ENCODE results near the gene C22orf23. TPM values are rescaled to one million over a fixed set of nuclear protein-coding genes. Genes with fewer than 3 reads are reported as not detected.

The C22orf23 gene
- polyA plus RNA-seq, 1 of the 3 experiments (the other 2 are of a cell fraction): 0.33 TPM

DNA sequence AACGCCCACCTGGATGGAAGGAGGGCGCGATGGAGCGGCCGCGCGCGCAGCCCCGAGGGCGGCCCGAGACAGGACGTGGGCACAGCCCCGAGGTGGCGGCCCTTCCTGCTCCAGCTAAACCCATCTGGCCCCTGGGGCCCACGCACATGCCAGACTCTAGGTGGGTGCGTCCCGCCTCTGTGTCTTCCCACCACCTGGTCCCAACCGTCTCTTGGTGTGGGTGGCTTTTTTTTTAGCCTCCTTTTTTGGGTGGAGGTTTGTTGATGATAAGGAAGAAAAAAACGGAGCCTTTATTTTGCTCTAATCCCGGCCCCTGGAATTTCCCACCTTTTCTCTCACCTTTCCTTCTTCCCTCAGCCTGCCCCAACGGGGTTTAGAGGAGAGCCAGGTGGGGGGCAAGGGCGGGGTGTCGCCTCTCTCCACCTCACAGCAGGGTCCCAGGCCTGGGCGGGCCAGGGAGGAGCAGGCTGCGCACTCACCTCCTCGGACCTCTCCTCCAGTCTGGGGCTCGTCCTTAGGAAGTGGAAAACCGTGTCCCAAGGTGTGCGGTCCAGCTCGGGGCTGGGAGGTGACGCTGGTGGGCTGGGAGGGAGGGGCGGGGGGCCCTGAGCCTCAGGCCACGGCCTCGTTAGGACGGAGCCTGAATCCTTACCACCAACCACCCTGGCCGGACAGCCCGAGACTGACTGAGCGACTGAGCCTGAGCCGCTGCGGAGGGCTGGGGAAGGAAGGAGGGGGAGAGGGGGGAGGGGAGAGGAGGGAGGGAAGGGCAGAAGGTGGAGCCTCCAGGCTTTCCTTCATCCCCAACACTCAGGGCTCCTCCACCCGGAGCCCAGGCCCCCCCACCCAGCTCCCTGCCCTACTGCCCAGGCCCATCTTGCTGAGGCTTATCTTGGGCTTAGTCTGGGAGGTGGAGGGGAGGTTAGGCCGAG, 30.7 kb upstream of the C22orf23 start, which contains the start of gene SOX10:
Gene SOX10 (minus strand): TSS at position 696 of the 932 bp plus-strand sequence. CDS start 771 bp downstream, outside the sequence.
- no peak within 1 kb of the TSS for H3K9ac ChIP-seq
- H2AFZ ChIP-seq (ENCODE audit: low read depth): no peak within 1 kb of the TSS
- H3K9me3 ChIP-seq: no peaks in the 10 kb centered on the region
- no peaks in the 10 kb centered on the region for H3K79me2 ChIP-seq (ENCODE audit: insufficient read depth)
- 90% methylated on average over 18 of the region's 42 CpGs for WGBS (ENCODE audit: low lambda C conversion rate)
- no peaks in the 10 kb centered on the region for H4K20me1 ChIP-seq (ENCODE audit: insufficient read depth)
- H3K4me1 ChIP-seq (ENCODE audit: control insufficient read depth in 1 of 2, insufficient read depth in 2 of 2, low read depth in 1 of 2, low read length in 1 of 2): no peaks in the 10 kb centered on the region
- H3K4me3 ChIP-seq (ENCODE audit: low read depth in 2 of 2, low read length in 1 of 2): no peak within 1 kb of the TSS
- TF ChIP-seq FOSL2 (IDR thresholded peaks at IDR 0.05; ENCODE audit: borderline replicate concordance, low read depth) (no peak), RCOR1 (IDR thresholded peaks at IDR 0.05; ENCODE audit: low read length) (no peak), EZH2phosphoT487 (IDR thresholded peaks at IDR 0.05; ENCODE audit: borderline replicate concordance, low read depth) (no peak), ELF1 (IDR thresholded peaks at IDR 0.05) (no peak), EP300 (IDR thresholded peaks at IDR 0.05; ENCODE audit: borderline replicate concordance in 1 of 2, low read depth in 1 of 2, low read length in 1 of 2) (no peak), CHD2 (IDR thresholded peaks at IDR 0.05; ENCODE audit: low read length, partially characterized antibody) (no peak), SMC3 (IDR thresholded peaks at IDR 0.05; ENCODE audit: low read depth, low read length) (no peak), TEAD4 (IDR thresholded peaks at IDR 0.05; ENCODE audit: borderline replicate concordance, insufficient read depth) (no peak), FOXM1 (IDR thresholded peaks at IDR 0.05; ENCODE audit: low read depth) (no peak), NRF1 (IDR thresholded peaks at IDR 0.05; ENCODE audit: low read depth, low read length) (no peak), POLR2AphosphoS5 (IDR thresholded peaks at IDR 0.05; ENCODE audit: low read depth, low read length) (no peak), JUND (IDR thresholded peaks at IDR 0.05) (no peak), MEF2A (IDR thresholded peaks at IDR 0.05; ENCODE audit: borderline replicate concordance, low read depth) (no peak)
- TF ChIP-seq, protein P1, sequence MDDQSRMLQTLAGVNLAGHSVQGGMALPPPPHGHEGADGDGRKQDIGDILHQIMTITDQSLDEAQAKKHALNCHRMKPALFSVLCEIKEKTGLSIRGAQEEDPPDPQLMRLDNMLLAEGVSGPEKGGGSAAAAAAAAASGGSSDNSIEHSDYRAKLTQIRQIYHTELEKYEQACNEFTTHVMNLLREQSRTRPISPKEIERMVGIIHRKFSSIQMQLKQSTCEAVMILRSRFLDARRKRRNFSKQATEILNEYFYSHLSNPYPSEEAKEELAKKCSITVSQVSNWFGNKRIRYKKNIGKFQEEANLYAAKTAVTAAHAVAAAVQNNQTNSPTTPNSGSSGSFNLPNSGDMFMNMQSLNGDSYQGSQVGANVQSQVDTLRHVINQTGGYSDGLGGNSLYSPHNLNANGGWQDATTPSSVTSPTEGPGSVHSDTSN (IDR thresholded peaks at IDR 0.05): no peak
- TF ChIP-seq, protein P2, sequence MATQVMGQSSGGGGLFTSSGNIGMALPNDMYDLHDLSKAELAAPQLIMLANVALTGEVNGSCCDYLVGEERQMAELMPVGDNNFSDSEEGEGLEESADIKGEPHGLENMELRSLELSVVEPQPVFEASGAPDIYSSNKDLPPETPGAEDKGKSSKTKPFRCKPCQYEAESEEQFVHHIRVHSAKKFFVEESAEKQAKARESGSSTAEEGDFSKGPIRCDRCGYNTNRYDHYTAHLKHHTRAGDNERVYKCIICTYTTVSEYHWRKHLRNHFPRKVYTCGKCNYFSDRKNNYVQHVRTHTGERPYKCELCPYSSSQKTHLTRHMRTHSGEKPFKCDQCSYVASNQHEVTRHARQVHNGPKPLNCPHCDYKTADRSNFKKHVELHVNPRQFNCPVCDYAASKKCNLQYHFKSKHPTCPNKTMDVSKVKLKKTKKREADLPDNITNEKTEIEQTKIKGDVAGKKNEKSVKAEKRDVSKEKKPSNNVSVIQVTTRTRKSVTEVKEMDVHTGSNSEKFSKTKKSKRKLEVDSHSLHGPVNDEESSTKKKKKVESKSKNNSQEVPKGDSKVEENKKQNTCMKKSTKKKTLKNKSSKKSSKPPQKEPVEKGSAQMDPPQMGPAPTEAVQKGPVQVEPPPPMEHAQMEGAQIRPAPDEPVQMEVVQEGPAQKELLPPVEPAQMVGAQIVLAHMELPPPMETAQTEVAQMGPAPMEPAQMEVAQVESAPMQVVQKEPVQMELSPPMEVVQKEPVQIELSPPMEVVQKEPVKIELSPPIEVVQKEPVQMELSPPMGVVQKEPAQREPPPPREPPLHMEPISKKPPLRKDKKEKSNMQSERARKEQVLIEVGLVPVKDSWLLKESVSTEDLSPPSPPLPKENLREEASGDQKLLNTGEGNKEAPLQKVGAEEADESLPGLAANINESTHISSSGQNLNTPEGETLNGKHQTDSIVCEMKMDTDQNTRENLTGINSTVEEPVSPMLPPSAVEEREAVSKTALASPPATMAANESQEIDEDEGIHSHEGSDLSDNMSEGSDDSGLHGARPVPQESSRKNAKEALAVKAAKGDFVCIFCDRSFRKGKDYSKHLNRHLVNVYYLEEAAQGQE (IDR thresholded peaks at IDR 0.05; ENCODE audit: low read depth, low read length): no peak
- TF ChIP-seq, protein P3, sequence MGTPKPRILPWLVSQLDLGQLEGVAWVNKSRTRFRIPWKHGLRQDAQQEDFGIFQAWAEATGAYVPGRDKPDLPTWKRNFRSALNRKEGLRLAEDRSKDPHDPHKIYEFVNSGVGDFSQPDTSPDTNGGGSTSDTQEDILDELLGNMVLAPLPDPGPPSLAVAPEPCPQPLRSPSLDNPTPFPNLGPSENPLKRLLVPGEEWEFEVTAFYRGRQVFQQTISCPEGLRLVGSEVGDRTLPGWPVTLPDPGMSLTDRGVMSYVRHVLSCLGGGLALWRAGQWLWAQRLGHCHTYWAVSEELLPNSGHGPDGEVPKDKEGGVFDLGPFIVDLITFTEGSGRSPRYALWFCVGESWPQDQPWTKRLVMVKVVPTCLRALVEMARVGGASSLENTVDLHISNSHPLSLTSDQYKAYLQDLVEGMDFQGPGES (IDR thresholded peaks at IDR 0.05; ENCODE audit: low read depth, low read length): no peak
- TF ChIP-seq, protein P4, sequence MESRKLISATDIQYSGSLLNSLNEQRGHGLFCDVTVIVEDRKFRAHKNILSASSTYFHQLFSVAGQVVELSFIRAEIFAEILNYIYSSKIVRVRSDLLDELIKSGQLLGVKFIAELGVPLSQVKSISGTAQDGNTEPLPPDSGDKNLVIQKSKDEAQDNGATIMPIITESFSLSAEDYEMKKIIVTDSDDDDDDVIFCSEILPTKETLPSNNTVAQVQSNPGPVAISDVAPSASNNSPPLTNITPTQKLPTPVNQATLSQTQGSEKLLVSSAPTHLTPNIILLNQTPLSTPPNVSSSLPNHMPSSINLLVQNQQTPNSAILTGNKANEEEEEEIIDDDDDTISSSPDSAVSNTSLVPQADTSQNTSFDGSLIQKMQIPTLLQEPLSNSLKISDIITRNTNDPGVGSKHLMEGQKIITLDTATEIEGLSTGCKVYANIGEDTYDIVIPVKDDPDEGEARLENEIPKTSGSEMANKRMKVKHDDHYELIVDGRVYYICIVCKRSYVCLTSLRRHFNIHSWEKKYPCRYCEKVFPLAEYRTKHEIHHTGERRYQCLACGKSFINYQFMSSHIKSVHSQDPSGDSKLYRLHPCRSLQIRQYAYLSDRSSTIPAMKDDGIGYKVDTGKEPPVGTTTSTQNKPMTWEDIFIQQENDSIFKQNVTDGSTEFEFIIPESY (IDR thresholded peaks at IDR 0.05; ENCODE audit: borderline replicate concordance, low read depth): no peak
- no peak within 1 kb of the TSS for H3K27ac ChIP-seq (ENCODE audit: low read depth in 2 of 2, low read length in 1 of 2)
- H3K9me2 ChIP-seq: no peaks in the 10 kb centered on the region
- CTCF ChIA-PET: interaction anchor here (1.1 kb wide), 1 partner anchor 11 kb away, joined by 3 read pairs; no protein-coding TSS in a partner anchor
- POLR2A ChIA-PET: interaction anchor here (0.5 kb wide), 1 partner anchor 13 kb away, joined by 3 read pairs; no protein-coding TSS in a partner anchor
- no peak within 1 kb of the TSS for H3K4me2 ChIP-seq
- no peaks in the 10 kb centered on the region for H3K27me3 ChIP-seq (ENCODE audit: insufficient read depth)
- H3K36me3 ChIP-seq (replicated peaks in 1 of 2; ENCODE audit: control insufficient read depth in 1 of 2, insufficient read depth in 2 of 2, low read length in 1 of 2): no peaks in the 10 kb centered on the region
- DNase-seq: no peak
- H3F3A ChIP-seq (replicated peaks; ENCODE audit: insufficient read depth): no peaks in the 10 kb centered on the region
